ENCODE data around the gene TNFRSF9.
A peak's percentile ranks its signal among the peaks of the same experiment; 100 is the strongest.

The TNFRSF9 gene

GRCh38 chr1:7943251-7943650, 2.6 kb upstream of the TNFRSF9 start:
- no peak for DNase-seq (ENCODE audit: extremely low read depth, low read depth)
- no peak for TF ChIP-seq CTCF (IDR thresholded peaks at IDR 0.05; ENCODE audit: low read depth, low read length)

- no peak for DNase-seq (ENCODE audit: extremely low read depth, low read depth)
- TF ChIP-seq CTCF (IDR thresholded peaks at IDR 0.05; ENCODE audit: low read depth, low read length) = peak; percentile 60
Observed at GRCh38 chr1:7942214-7942921, 1.7 kb upstream of the TNFRSF9 start.

GRCh38 chr1:7941437-7941793, 776 bp upstream of the TNFRSF9 start:
- no peak for DNase-seq (ENCODE audit: extremely low read depth, low read depth)
- no peak for TF ChIP-seq CTCF (IDR thresholded peaks at IDR 0.05; ENCODE audit: low read depth, low read length)

GRCh38 chr1:7940034-7940433, 605 bp downstream of the TNFRSF9 start:
- no peak for TF ChIP-seq CTCF (IDR thresholded peaks at IDR 0.05; ENCODE audit: low read depth, low read length)
- DNase-seq (ENCODE audit: extremely low read depth, low read depth) = no peak

GRCh38 chr1:7938070-7938469, 2.6 kb downstream of the TNFRSF9 start:
- no peak for DNase-seq (ENCODE audit: extremely low read depth, low read depth)

GRCh38 chr1:7932524-7933138, 8.0 kb downstream of the TNFRSF9 start:
- TF ChIP-seq CTCF (IDR thresholded peaks at IDR 0.05; ENCODE audit: low read depth, low read length) = no peak
- DNase-seq (ENCODE audit: extremely low read depth, low read depth) = no peak

More at GRCh38 chr1:7938070-7938469, 2.6 kb downstream of the TNFRSF9 start:
- TF ChIP-seq CTCF (IDR thresholded peaks at IDR 0.05; ENCODE audit: low read depth, low read length) = no peak

- no peak for TF ChIP-seq CTCF (IDR thresholded peaks at IDR 0.05; ENCODE audit: low read depth, low read length)
- no peak for DNase-seq (ENCODE audit: extremely low read depth, low read depth)
Observed at GRCh38 chr1:7931446-7931812, 9.2 kb downstream of the TNFRSF9 start.

Data from AG09319 (cell line).